PC-3 (cell line): Measurements from ENCODE around the gene SDK1.

Experiments used
- CTCF ChIP-seq: fragments of 300-600 bp; sonication (generic); conservative IDR thresholded peaks from 2 replicates; pipeline ENCODE4 v1.5.1; 2017; ENCODE audit warnings: antibody characterized with exemption, low read depth, mild to moderate bottlenecking, low read length
- EZH2 ChIP-seq: fragments of 300-600 bp; sonication (generic); IDR thresholded peaks from one replicate; pipeline ENCODE4 v1.6.1; 2017; ENCODE audit warnings: antibody characterized with exemption, mild to moderate bottlenecking, low read length; ENCODE audit not compliant: unreplicated experiment
- EZH2phosphoT487 ChIP-seq: fragments of 300-600 bp; sonication (generic); IDR thresholded peaks from 2 replicates; pipeline ENCODE4 v1.6.1; 2018; ENCODE audit warnings: mild to moderate bottlenecking, antibody characterized with exemption, low read length, borderline replicate concordance

GRCh38 chr7:4067874-4068273 is 766.8 kb downstream of the SDK1 start:
- no peak for TF ChIP-seq CTCF
- TF ChIP-seq EZH2: no peak
- no peak for TF ChIP-seq EZH2phosphoT487
